H54 (cell line): Measurements from ENCODE around the gene PTPN2.

ENCODE experiments used
- DNase-seq: peaks from one replicate; pipeline ENCODE4 v3.0.0; 2011; ENCODE audit warnings: low spot score, mixed read lengths; ENCODE audit not compliant: insufficient read length
- FAIRE-seq: peaks from 3 replicates; lab custom pipeline; 2011; peaks lifted over from hg19 to GRCh38; lab: Jason Lieb, UNC
- POLR2A ChIP-seq: IDR thresholded peaks from 2 replicates; pipeline ENCODE4 v1.6.1; 2011; ENCODE audit warnings: low read depth, mild to moderate bottlenecking, low read length

The PTPN2 gene

DNA sequence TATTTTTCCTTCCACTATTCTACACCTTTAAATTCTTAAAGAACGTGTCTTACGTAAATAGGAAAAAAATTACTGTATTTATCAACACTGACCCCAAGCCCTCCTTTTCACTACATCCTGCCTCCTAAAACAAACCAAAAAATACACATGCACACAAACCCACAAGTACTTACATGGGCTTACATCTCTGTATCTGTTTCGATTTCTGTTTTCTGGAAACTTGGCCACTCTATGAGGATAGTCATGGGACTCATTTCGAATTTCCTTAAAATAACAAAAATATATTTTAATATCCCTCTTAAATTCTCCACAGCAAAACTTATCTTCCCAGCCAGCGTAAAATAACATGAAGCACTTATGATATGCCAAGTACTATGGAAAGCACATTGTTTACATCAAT is 25.0 kb downstream of the PTPN2 start:
- FAIRE-seq (no peak), DNase-seq (no peak)
- TF ChIP-seq POLR2A, result no peak

GRCh38 chr18:12857991-12858544 is 26.0 kb downstream of the PTPN2 start:
- TF ChIP-seq POLR2A, result no peak
- DNase-seq, result no peak
- no peak for FAIRE-seq

DNA sequence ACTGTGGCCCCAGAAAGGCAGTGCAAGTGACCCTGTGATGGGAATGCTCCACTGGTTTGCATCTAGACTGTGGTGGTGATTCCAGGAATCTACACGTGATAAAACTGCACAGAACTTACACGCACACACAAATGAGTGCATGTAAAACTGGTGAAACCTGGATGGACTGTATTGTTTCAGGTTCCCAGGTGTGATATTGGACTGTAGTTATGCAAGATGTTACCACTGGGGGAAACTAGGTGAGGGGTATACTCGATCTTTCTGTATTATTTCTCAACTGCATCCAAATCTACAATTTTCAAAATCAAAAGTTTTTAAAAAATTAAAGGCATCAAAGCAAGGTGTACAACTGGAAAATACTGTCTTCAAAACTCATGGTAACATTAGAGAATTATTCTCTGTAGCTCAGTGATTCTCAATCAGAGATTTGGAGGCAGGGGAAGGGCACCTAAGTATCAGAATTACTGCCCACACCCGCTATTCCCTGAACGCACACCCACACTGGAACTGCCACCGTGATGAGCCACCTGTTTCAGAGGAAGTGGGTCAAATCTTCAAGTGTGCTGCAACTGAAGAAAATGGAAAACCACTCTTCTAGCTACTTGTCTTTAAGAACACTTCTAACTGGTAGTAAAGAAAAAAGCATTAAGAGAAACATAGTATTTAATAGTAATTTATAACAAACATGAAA is 26.7 kb downstream of the PTPN2 start:
- FAIRE-seq (no peak), DNase-seq (no peak)
- TF ChIP-seq POLR2A, result no peak

DNA sequence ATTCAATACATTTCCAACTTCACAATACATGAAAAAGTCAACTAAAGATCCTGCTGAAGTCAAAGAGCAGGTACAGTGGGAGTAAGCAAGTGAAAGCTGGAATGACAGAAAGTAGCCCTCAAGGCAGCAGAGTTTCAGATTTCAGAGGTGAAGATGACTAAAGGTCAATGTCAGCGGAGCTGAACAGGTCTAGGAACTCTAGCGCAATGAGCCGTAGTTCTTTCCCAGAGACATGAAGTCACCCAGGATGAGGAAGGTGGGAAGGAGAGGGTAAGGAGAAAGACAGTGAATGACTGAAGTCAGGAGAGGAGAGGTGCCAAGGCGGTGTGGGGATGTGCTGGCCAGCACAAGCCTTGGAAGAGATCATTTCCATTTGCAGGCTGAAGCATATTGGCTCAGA is 28.1 kb downstream of the PTPN2 start:
- DNase-seq, result no peak
- no peak for TF ChIP-seq POLR2A
- no peak for FAIRE-seq

DNA sequence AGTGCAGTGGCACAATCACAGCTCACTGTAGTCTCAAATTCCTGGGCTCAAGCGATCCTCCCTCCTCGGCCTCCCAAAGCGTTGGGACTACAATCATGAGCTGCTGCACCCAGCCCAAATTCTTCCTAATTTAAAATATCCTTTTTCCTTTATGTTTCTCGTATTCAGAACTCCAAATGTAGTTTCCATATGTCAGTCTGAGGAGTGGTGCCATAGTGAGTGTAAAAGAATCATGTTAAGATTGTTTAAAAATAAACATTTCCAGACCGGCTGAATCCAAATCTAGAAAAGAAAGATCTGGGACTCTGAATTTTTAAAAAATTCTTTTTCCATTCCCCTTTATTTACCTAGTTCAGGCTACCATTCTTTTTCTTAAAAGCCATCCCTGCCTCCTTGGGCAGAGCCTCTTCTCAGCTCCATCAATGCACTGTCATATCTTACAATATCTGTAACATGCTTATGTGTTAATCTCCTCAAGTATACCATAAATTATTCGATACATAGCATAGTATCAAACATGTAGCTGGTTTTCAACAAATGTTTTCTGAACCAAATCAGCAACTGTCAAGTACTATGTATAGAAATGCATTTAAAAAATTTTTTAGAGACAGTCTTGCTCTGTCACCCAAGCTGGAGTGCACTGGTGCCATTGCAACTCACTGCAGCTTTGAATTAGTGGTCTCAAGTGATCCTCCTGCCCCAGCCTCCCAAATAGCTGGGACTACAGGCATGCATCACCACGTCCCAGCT is 31.3 kb downstream of the PTPN2 start:
- TF ChIP-seq POLR2A, result no peak
- FAIRE-seq (no peak), DNase-seq (no peak)

DNA sequence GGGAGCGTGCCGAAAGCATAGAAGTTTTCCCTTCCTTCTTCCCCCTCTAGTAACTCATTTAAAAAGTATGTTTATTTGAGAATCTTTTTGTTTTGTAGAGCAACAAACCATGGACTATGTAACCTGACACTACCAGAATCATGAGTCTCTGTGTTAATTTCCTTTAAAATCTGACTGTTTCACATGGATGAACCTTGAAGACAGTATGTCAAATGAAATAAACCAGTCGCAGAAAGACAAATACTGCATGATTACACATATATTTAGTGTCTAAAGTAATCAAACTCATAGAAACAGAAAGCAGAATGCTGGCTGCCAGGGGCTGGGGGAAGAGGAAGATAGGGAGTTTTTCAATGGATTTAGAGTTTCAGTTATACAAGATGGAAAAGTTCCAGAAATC is 32.3 kb downstream of the PTPN2 start:
- no peak for TF ChIP-seq POLR2A
- no peak for DNase-seq
- FAIRE-seq, result peak; percentile 11

DNA sequence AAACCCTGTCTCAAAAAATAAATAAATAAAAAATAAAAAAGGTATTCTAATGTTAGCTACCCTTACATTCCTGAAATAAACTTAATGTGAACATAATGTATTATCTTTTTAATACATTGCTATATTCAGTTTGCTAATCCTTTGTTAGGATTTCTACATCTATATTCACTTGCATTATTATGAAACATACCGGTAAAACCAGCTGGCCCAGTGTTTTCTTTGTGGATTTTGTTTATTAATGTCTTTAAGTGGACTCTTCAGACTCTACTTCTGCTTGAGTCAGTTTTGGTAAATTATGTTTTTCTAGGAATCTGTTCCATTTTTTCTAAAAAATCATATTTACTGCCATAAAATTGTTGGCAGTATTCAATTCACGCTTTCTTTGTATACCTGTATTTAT is 34.5 kb downstream of the PTPN2 start:
- FAIRE-seq (no peak), DNase-seq (no peak)
- TF ChIP-seq POLR2A, result no peak

- TF ChIP-seq POLR2A, result no peak
- FAIRE-seq (no peak), DNase-seq (no peak)
These were observed 35.6 kb downstream of the PTPN2 start for GRCh38 chr18:12848405-12848804.

- no peak for TF ChIP-seq POLR2A
These were observed 39.6 kb downstream of the PTPN2 start for GRCh38 chr18:12844391-12844790.

DNA sequence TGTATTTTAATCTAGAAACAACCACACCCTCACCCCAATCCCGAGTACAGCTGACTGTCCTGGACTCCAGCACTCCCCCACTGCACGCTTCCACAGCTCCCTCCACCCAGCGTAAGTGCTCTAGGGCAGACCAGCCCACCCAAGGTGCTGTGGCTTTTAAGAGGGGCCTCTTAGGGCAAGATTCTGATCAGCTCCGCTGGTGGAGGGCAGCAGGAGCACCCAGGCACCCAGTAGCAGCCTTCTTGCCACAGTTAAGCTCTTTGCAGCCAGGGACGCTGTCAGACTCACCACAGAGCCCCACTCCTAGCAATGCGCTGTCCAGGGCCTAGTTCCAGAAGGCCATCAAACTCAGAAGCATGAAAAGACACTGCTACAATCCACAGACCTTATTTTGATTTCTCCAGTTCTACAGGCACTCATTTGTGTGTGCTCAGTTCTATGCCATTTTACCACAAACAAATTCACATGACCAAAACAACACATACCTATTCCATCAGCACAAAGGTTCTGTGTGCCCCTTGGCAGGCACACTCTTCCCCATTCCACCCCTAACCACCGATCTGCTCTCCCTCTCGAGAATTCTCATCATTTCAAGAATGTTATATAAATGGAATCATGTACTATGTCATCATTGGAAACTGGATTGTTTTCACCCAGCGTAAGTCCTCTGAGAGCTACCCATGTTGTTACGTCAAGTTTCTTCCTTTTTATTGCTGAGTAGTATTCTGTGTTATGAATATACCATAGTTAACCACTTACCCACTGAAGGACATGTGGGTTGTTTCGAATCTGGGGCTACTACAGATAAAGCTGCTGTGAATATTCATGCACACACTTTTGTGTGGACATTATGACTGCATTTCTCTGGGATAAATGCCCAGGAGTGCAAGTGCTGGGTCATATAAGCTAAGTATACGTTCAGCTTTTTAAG is 40.4 kb downstream of the PTPN2 start:
- DNase-seq, result no peak
- FAIRE-seq, result no peak
- TF ChIP-seq POLR2A, result no peak

More at GRCh38 chr18:12844391-12844790, 39.6 kb downstream of the PTPN2 start:
- DNase-seq (no peak), FAIRE-seq (no peak)

GRCh38 chr18:12842459-12843380 is 41.3 kb downstream of the PTPN2 start:
- FAIRE-seq (no peak), DNase-seq (no peak)
- TF ChIP-seq POLR2A, result no peak

DNA sequence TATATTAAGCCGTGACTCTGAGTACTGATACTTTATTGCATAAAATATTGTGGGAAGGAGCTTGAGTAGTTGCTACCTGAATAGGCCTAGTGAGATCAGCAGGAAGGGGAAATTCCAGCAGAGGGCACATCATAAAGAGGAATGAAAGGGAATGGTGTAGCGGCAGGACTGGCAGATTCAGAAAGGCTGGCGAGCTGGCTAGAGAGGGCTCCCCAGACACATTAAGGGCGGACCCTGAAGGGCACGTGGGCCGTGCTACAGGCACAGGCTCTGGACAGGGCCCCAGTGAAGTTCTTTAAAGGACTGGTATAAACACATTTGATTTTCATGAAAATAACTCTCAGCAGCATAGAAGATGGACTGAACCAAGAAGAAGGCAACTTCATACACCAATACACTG is 43.0 kb downstream of the PTPN2 start:
- no peak for DNase-seq
- no peak for TF ChIP-seq POLR2A
- FAIRE-seq, result no peak

DNA sequence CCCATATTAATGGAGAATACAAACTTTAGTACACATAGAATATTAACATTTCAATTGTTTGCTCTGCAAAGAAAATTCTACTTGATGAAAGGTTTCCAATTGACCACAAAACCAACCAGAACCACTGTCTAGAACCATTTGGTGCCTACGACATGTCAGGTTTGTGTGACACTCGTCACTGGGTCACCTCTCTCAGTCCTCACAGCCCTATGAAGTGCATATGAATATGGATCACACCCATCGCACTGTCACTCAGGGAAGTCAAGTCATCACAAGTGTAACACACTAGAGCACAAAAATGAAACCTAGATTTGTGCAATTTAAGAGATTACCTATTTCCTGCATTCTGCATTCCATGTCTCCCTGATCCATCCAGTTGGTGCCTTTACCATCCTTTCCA is 43.7 kb downstream of the PTPN2 start:
- no peak for TF ChIP-seq POLR2A
- FAIRE-seq (no peak), DNase-seq (no peak)
